CD4-positive, alpha-beta T cell (primary cell): Measurements from ENCODE around the gene DTL. TPM values are rescaled to one million over a fixed set of nuclear protein-coding genes. Genes with fewer than 3 reads are reported as not detected.

Experiments used
- ATAC-seq: fragments of 200-7000 bp; cut with Tn5 transposase; one replicate; pipeline ENCODE4 v1.10.0; 2022; ENCODE audit warnings: mild to moderate bottlenecking; ENCODE audit not compliant: poor library complexity
- CTCF ChIA-PET: fragments of 350-600 bp; sonication (Branson Sonifier 250); formaldehyde crosslinking; loops from one replicate; lab custom pipeline; 2021; ENCODE audit warnings: antibody characterized with exemption, inconsistent platforms; lab: Charles Lee
- POLR2A ChIA-PET: fragments of 350-600 bp; sonication (Branson Sonifier 250); formaldehyde crosslinking; loops from one replicate; lab custom pipeline; 2021; ENCODE audit warnings: antibody characterized with exemption, inconsistent platforms; lab: Charles Lee
- DNase-seq, 14 experiments: peaks; one replicate each; pipeline ENCODE4 v3.0.0-alpha.2; 2013 to 2020; ENCODE audit warnings: mixed read lengths in 2 of 14
- H3K27ac ChIP-seq, 2 donors: one replicate each; pipeline versions ENCODE4 v1.5.1 to v1.7.0; 2013; ENCODE audit warnings: low read length in 2 of 2, low read depth in 1 of 2, mild to moderate bottlenecking in 1 of 2
- H3K27me3 ChIP-seq, 2 experiments: 1 replicate in 1 of 2; 2 replicates in 1 of 2; pipeline versions ENCODE4 v1.6.1 to v1.7.0; 2013; ENCODE audit warnings: low read length in 2 of 2, control low read depth in 1 of 2, mild to moderate bottlenecking in 1 of 2, moderate library complexity in 1 of 2; ENCODE audit not compliant: insufficient read depth in 2 of 2, control insufficient read depth in 1 of 2
- H3K36me3 ChIP-seq: one replicate; pipeline ENCODE4 v1.6.1; 2013; ENCODE audit warnings: low read length, control low read depth; ENCODE audit not compliant: insufficient read depth
- H3K4me1 ChIP-seq: one replicate; pipeline ENCODE4 v1.6.1; 2013; ENCODE audit warnings: low read length, control low read depth; ENCODE audit not compliant: insufficient read depth
- H3K4me3 ChIP-seq: one replicate; pipeline ENCODE4 v1.5.1; 2013; ENCODE audit warnings: mild to moderate bottlenecking, low read length, moderate library complexity
- H3K9me3 ChIP-seq, 2 experiments: 1 replicate in 1 of 2; 2 replicates in 1 of 2; pipeline versions ENCODE4 v1.6.1 to v1.7.0; 2013; ENCODE audit warnings: low read length in 2 of 2, mild to moderate bottlenecking in 2 of 2, control low read depth in 1 of 2, moderate library complexity in 1 of 2; ENCODE audit not compliant: control insufficient read depth in 1 of 2, insufficient read depth in 1 of 2
- H3K27ac Mint-ChIP-seq: one replicate; pipeline ENCODE4 v1.8.0; 2020; ENCODE audit warnings: mixed read lengths
- H3K27me3 Mint-ChIP-seq: one replicate; pipeline ENCODE4 v1.8.0; 2021; ENCODE audit warnings: mixed read lengths
- H3K36me3 Mint-ChIP-seq: one replicate; pipeline ENCODE4 v1.8.0; 2021; ENCODE audit warnings: low read depth, mixed read lengths
- H3K4me1 Mint-ChIP-seq: one replicate; pipeline ENCODE4 v1.8.0; 2021; ENCODE audit warnings: low read depth, mixed read lengths
- H3K4me3 Mint-ChIP-seq: one replicate; pipeline ENCODE4 v1.8.0; 2020; ENCODE audit warnings: mild to moderate bottlenecking, mixed read lengths
- H3K9me3 Mint-ChIP-seq: one replicate; pipeline ENCODE4 v1.8.0; 2020; ENCODE audit warnings: mixed read lengths
- CTCF ChIP-seq: fragments of 200-600 bp; IDR thresholded peaks from one replicate; pipeline ENCODE4 v1.8.0; 2022; ENCODE audit warnings: antibody characterized with exemption, mild to moderate bottlenecking
- intact Hi-C, 2 experiments: fragments of 100-400 bp; cut with DNase I in 1 of 2; cut with micrococcal nuclease in 1 of 2; formaldehyde crosslinking; loops; one replicate each; pipeline versions ENCODE4 v1.15.1 to v1.9.0; 2023 to 2025; cut with DNase I, micrococcal nuclease
- total RNA-seq, 174 experiments: library from RNA in 2 of 174; stranded (reverse) in 2 of 174; gene quantifications; one replicate each; pipeline ENCODE4 v1.2.3 and lab custom pipeline; 2021 to 2026

Gene DTL
- total RNA-seq, 2 experiments from 2014 or later = 0.49 to 0.64 TPM

- Histone ChIP-seq H3K36me3 (no peaks in the 10 kb centered on the region), H3K9me3 (peaks cover 0 to 12% of the 10 kb centered on the region in 2 experiments), H3K4me1 (no peaks in the 10 kb centered on the region), H3K4me3 (no peak overlapping the region), H3K27me3 (no peaks in the 10 kb centered on the region), H3K27ac (no peak overlapping the region)
- intact Hi-C loops = no loop called here
- ATAC-seq (no peak), DNase-seq (no peak)
- H3K36me3 Mint-ChIP-seq = peaks cover 7% of the 10 kb centered on the region
- ChIA-PET POLR2A (no interaction called here), CTCF (no interaction called here)
- H3K4me3 Mint-ChIP-seq = no peak overlapping the region
- no peak overlapping the region for H3K27ac Mint-ChIP-seq
- H3K9me3 Mint-ChIP-seq = peaks cover 12% of the 10 kb centered on the region
- H3K27me3 Mint-ChIP-seq = no peaks in the 10 kb centered on the region
- no peaks in the 10 kb centered on the region for H3K4me1 Mint-ChIP-seq
- TF ChIP-seq CTCF = no peak
Measured at GRCh38 chr1:212097360-212097759, 61.8 kb downstream of the DTL start.

GRCh38 chr1:212098310-212098709 lies 62.8 kb downstream of the DTL start:
- no peaks in the 10 kb centered on the region for H3K27me3 Mint-ChIP-seq
- no peak for TF ChIP-seq CTCF
- H3K36me3 ChIP-seq = no peaks in the 10 kb centered on the region
- ChIA-PET CTCF (no interaction called here), POLR2A (interaction anchor here (0.6 kb wide), 1 partner anchor 456 kb away, joined by 3 read pairs; no protein-coding TSS in a partner anchor)
- no peak overlapping the region for H3K27ac ChIP-seq
- no peaks in the 10 kb centered on the region for H3K27me3 ChIP-seq
- DNase-seq (no peak), ATAC-seq (no peak)
- H3K4me3 Mint-ChIP-seq = no peak overlapping the region
- H3K9me3 ChIP-seq = peaks cover 0 to 8% of the 10 kb centered on the region in 2 experiments
- no peak overlapping the region for H3K4me3 ChIP-seq
- H3K36me3 Mint-ChIP-seq = peaks cover 7% of the 10 kb centered on the region
- no peaks in the 10 kb centered on the region for H3K4me1 ChIP-seq
- intact Hi-C loops = no loop called here
- H3K27ac Mint-ChIP-seq = no peak overlapping the region
- H3K9me3 Mint-ChIP-seq = peaks cover 12% of the 10 kb centered on the region
- no peaks in the 10 kb centered on the region for H3K4me1 Mint-ChIP-seq

- ChIA-PET CTCF (no interaction called here), POLR2A (no interaction called here)
- no peaks in the 10 kb centered on the region for H3K27me3 ChIP-seq
- H3K27me3 Mint-ChIP-seq = no peaks in the 10 kb centered on the region
- H3K27ac Mint-ChIP-seq = no peak overlapping the region
- no peaks in the 10 kb centered on the region for H3K36me3 ChIP-seq
- H3K4me3 Mint-ChIP-seq = no peak overlapping the region
- TF ChIP-seq CTCF = no peak
- intact Hi-C loops = no loop called here
- peaks cover 7% of the 10 kb centered on the region for H3K36me3 Mint-ChIP-seq
- H3K4me1 Mint-ChIP-seq = no peaks in the 10 kb centered on the region
- ATAC-seq (no peak), DNase-seq (no peak)
- no peak overlapping the region for H3K4me3 ChIP-seq
- H3K27ac ChIP-seq = no peak overlapping the region
- H3K9me3 Mint-ChIP-seq = peaks cover 12% of the 10 kb centered on the region
- peaks cover 0 to 5% of the 10 kb centered on the region in 2 experiments for H3K9me3 ChIP-seq
- no peaks in the 10 kb centered on the region for H3K4me1 ChIP-seq
Measured at GRCh38 chr1:212098771-212099170, 63.2 kb downstream of the DTL start.
